Urinary bladder (tissue), 4 donors: ENCODE measurements around the gene SLC2A11. TPM values are rescaled to one million over a fixed set of nuclear protein-coding genes. Genes with fewer than 3 reads are reported as not detected.

ENCODE experiments used
- DNase-seq: peaks from one replicate; pipeline ENCODE4 v3.0.0-alpha.2; 2015; ENCODE audit errors: extremely low spot score
- H3K27ac ChIP-seq: one replicate; pipeline ENCODE4 v1.5.1; 2013; ENCODE audit warnings: low read depth, mild to moderate bottlenecking, moderate library complexity
- H3K36me3 ChIP-seq: one replicate; pipeline ENCODE4 v1.6.1; 2013; ENCODE audit warnings: mild to moderate bottlenecking, moderate library complexity; ENCODE audit not compliant: insufficient read depth
- H3K4me1 ChIP-seq: one replicate; pipeline ENCODE4 v1.6.1; 2013; ENCODE audit warnings: mild to moderate bottlenecking, moderate library complexity; ENCODE audit not compliant: insufficient read depth
- H3K4me3 ChIP-seq: one replicate; pipeline ENCODE4 v1.5.1; 2013; ENCODE audit warnings: low read depth, low read length
- WGBS: extraction: QIAGEN DNeasy Blood & Tissue Kit; methylation state at CpG from one replicate; pipeline ENCODE4 v1.1.7; 2013; 5-methylcytosine and 5-hydroxymethylcytosine counted together
- polyA plus RNA-seq: library from polyadenylated mRNA; stranded (reverse); fragments of 200-250 nt; gene quantifications from one replicate; pipeline ENCODE4 v1.2.3, GENCODE V29; 2013
- total RNA-seq: library from RNA; depleted of rRNA; stranded (reverse); fragments of >200 nt; gene quantifications from one replicate; pipeline ENCODE4 v1.2.3, GENCODE V29; 2014
- donor health status: healthy with polysubstance abuse.
- donor health status: healthy.

Gene SLC2A11
- total and polyA plus RNA-seq, 2 donors: 12.0 to 13.0 TPM

GRCh38 chr22:23826510-23827350, 30.9 kb upstream of the SLC2A11 start:
- no peak overlapping the region for H3K4me3 ChIP-seq
- WGBS: 83% methylated on average over 15 of the region's 15 CpGs
- H3K36me3 ChIP-seq: peaks cover 3% of the 10 kb centered on the region
- no peak for DNase-seq
- no peak overlapping the region for H3K27ac ChIP-seq
- no peaks in the 10 kb centered on the region for H3K4me1 ChIP-seq

- no peaks in the 10 kb centered on the region for H3K4me1 ChIP-seq
- 78% methylated on average over 11 of the region's 11 CpGs for WGBS
- H3K27ac ChIP-seq: no peak overlapping the region
Observed at GRCh38 chr22:23827351-23827995, 30.2 kb upstream of the SLC2A11 start.

GRCh38 chr22:23828800-23829680, 28.6 kb upstream of the SLC2A11 start:
- no peak for DNase-seq
- WGBS: 92% methylated on average over 10 of the region's 10 CpGs
- H3K4me1 ChIP-seq: no peaks in the 10 kb centered on the region
- H3K36me3 ChIP-seq: peaks cover 6% of the 10 kb centered on the region
- H3K27ac ChIP-seq: no peak overlapping the region
- no peak overlapping the region for H3K4me3 ChIP-seq

More at GRCh38 chr22:23827351-23827995, 30.2 kb upstream of the SLC2A11 start:
- H3K4me3 ChIP-seq: no peak overlapping the region
- H3K36me3 ChIP-seq: peaks cover 3% of the 10 kb centered on the region
- DNase-seq: no peak

GRCh38 chr22:23829845-23830372, 27.8 kb upstream of the SLC2A11 start:
- Histone ChIP-seq H3K4me1 (no peaks in the 10 kb centered on the region), H3K27ac (no peak overlapping the region), H3K4me3 (no peak overlapping the region), H3K36me3 (peaks cover 7% of the 10 kb centered on the region)
- 85% methylated on average over 7 of the region's 7 CpGs for WGBS
- no peak for DNase-seq

GRCh38 chr22:23831261-23831660, 26.4 kb upstream of the SLC2A11 start:
- Histone ChIP-seq H3K27ac (no peak overlapping the region), H3K4me1 (no peaks in the 10 kb centered on the region), H3K36me3 (peaks cover 4% of the 10 kb centered on the region), H3K4me3 (no peak overlapping the region)
- 90% methylated on average over 8 of the region's 8 CpGs for WGBS
- no peak for DNase-seq

GRCh38 chr22:23831781-23832180, 25.9 kb upstream of the SLC2A11 start:
- 86% methylated on average over 10 of the region's 10 CpGs for WGBS
- Histone ChIP-seq H3K4me3 (no peak overlapping the region), H3K4me1 (no peaks in the 10 kb centered on the region), H3K27ac (no peak overlapping the region), H3K36me3 (peaks cover 4% of the 10 kb centered on the region)
- no peak for DNase-seq

- Histone ChIP-seq H3K4me3 (no peak overlapping the region), H3K4me1 (no peaks in the 10 kb centered on the region), H3K36me3 (peaks cover 4% of the 10 kb centered on the region), H3K27ac (no peak overlapping the region)
- DNase-seq: no peak
- WGBS: 70% methylated on average over 11 of the region's 11 CpGs
Observed at GRCh38 chr22:23832226-23833016, 25.3 kb upstream of the SLC2A11 start.

GRCh38 chr22:23833017-23833751, 24.5 kb upstream of the SLC2A11 start:
- 89% methylated on average over 16 of the region's 16 CpGs for WGBS
- Histone ChIP-seq H3K27ac (no peak overlapping the region), H3K36me3 (peaks cover 4% of the 10 kb centered on the region)

GRCh38 chr22:23833911-23834317, 23.8 kb upstream of the SLC2A11 start:
- H3K36me3 ChIP-seq: peaks cover 4% of the 10 kb centered on the region
- no peaks in the 10 kb centered on the region for H3K4me1 ChIP-seq
- 79% methylated on average over 13 of the region's 13 CpGs for WGBS
- no peak for DNase-seq
- no peak overlapping the region for H3K27ac ChIP-seq
- no peak overlapping the region for H3K4me3 ChIP-seq

More at GRCh38 chr22:23833017-23833751, 24.5 kb upstream of the SLC2A11 start:
- DNase-seq: no peak
- Histone ChIP-seq H3K4me1 (no peaks in the 10 kb centered on the region), H3K4me3 (no peak overlapping the region)

- Histone ChIP-seq H3K27ac (no peak overlapping the region), H3K36me3 (peaks cover 4% of the 10 kb centered on the region), H3K4me1 (no peaks in the 10 kb centered on the region), H3K4me3 (no peak overlapping the region)
- 94% methylated on average over 3 of the region's 3 CpGs for WGBS
- DNase-seq: no peak
Observed at GRCh38 chr22:23834406-23834792, 23.3 kb upstream of the SLC2A11 start.

- Histone ChIP-seq H3K4me3 (no peak overlapping the region), H3K4me1 (no peaks in the 10 kb centered on the region), H3K36me3 (peaks cover 4% of the 10 kb centered on the region), H3K27ac (no peak overlapping the region)
- WGBS: 87% methylated on average over 10 of the region's 10 CpGs
- DNase-seq: no peak
Observed at GRCh38 chr22:23834793-23835483, 22.7 kb upstream of the SLC2A11 start.
